GM18907 (cell line): ENCODE results near the gene PSMG1.

Experiments
- ATAC-seq: cut with Tn5 transposase; IDR thresholded peaks from one replicate; pipeline ENCODE4 v1.9.1; 2021; ENCODE audit warnings: mild to moderate bottlenecking, moderate library complexity; ENCODE audit not compliant: unreplicated experiment

The PSMG1 gene

GRCh38 chr21:39125752-39126485 is 57.3 kb downstream of the PSMG1 start:
- no peak for ATAC-seq
